IPS-15b (cell line): Measurements from ENCODE around the gene GSK3B.

Experiments
- H3K27me3 ChIP-seq: one replicate; pipeline ENCODE4 v1.6.1; 2013; ENCODE audit warnings: low read length; ENCODE audit not compliant: control insufficient read depth, insufficient read depth
- H3K36me3 ChIP-seq: one replicate; pipeline ENCODE4 v1.6.1; 2013; ENCODE audit warnings: low read length; ENCODE audit not compliant: control insufficient read depth, insufficient read depth
- H3K4me1 ChIP-seq: one replicate; pipeline ENCODE4 v1.6.1; 2013; ENCODE audit warnings: mild to moderate bottlenecking, low read length; ENCODE audit not compliant: control insufficient read depth, insufficient read depth
- H3K4me3 ChIP-seq: one replicate; pipeline ENCODE4 v1.5.1; 2013; ENCODE audit warnings: low read depth, low read length
- H3K9ac ChIP-seq: one replicate; pipeline ENCODE4 v1.6.1; 2013; ENCODE audit warnings: low read depth, mild to moderate bottlenecking, low read length
- H3K9me3 ChIP-seq: one replicate; pipeline ENCODE4 v1.6.1; 2013; ENCODE audit warnings: mild to moderate bottlenecking, low read length; ENCODE audit not compliant: control insufficient read depth, insufficient read depth

Gene GSK3B

GRCh38 chr3:119779731-119780383 is 314.4 kb downstream of the GSK3B start:
- peaks cover 2% of the 10 kb centered on the region for H3K4me1 ChIP-seq
- no peak overlapping the region for H3K9ac ChIP-seq
- H3K36me3 ChIP-seq = no peaks in the 10 kb centered on the region
- H3K27me3 ChIP-seq = no peaks in the 10 kb centered on the region
- no peaks in the 10 kb centered on the region for H3K9me3 ChIP-seq
- no peak overlapping the region for H3K4me3 ChIP-seq

GRCh38 chr3:119778811-119779210 is 315.4 kb downstream of the GSK3B start:
- Histone ChIP-seq H3K36me3 (no peaks in the 10 kb centered on the region), H3K9ac (no peak overlapping the region), H3K4me3 (no peak overlapping the region), H3K9me3 (no peaks in the 10 kb centered on the region), H3K4me1 (peaks cover 4% of the 10 kb centered on the region), H3K27me3 (no peaks in the 10 kb centered on the region)

GRCh38 chr3:119778176-119778575 is 316.1 kb downstream of the GSK3B start:
- H3K9me3 ChIP-seq = no peaks in the 10 kb centered on the region
- no peaks in the 10 kb centered on the region for H3K36me3 ChIP-seq
- peaks cover 4% of the 10 kb centered on the region for H3K4me1 ChIP-seq
- H3K27me3 ChIP-seq = no peaks in the 10 kb centered on the region
- H3K9ac ChIP-seq = no peak overlapping the region
- H3K4me3 ChIP-seq = no peak overlapping the region

- Histone ChIP-seq H3K4me3 (no peak overlapping the region), H3K9me3 (no peaks in the 10 kb centered on the region), H3K27me3 (no peaks in the 10 kb centered on the region), H3K36me3 (no peaks in the 10 kb centered on the region), H3K4me1 (peaks cover 2% of the 10 kb centered on the region), H3K9ac (no peak overlapping the region)
These were observed 317.9 kb downstream of the GSK3B start for GRCh38 chr3:119776304-119776703.

GRCh38 chr3:119774444-119774843 is 319.8 kb downstream of the GSK3B start:
- H3K4me3 ChIP-seq = no peak overlapping the region
- no peak overlapping the region for H3K9ac ChIP-seq
- no peaks in the 10 kb centered on the region for H3K27me3 ChIP-seq
- no peaks in the 10 kb centered on the region for H3K9me3 ChIP-seq
- H3K36me3 ChIP-seq = no peaks in the 10 kb centered on the region
- H3K4me1 ChIP-seq = peaks cover 2% of the 10 kb centered on the region
